ENCODE measurements around the gene FRYL. TPM values are rescaled to one million over a fixed set of nuclear protein-coding genes. Genes with fewer than 3 reads are reported as not detected.

Gene FRYL
- total RNA-seq, 4 donors from 2014 or later, result 46.0 to 66.5 (median 55.8) TPM

- DNase-seq (ENCODE audit: extremely low spot score), result no peak
- Histone ChIP-seq H3K4me3 (no peak overlapping the region), H3K9me3 (no peaks in the 10 kb centered on the region), H3K27me3 (no peaks in the 10 kb centered on the region), H3K36me3 (no peaks in the 10 kb centered on the region), H3K4me1 (peaks cover 0 to 1% (median under 1%) of the 10 kb centered on the region in 4 donors), H3K27ac (replicated peaks in 1 of 4) (no peak overlapping the region)
- WGBS, result 84% methylated on average over 2 of the region's 2 CpGs
- TF ChIP-seq POLR2A (IDR thresholded peaks at IDR 0.05; ENCODE audit: low read depth) (no peak), EP300 (IDR thresholded peaks at IDR 0.05) (no peak), CTCF (IDR thresholded peaks at IDR 0.05) (no peak), POLR2AphosphoS5 (IDR thresholded peaks at IDR 0.05) (no peak)
- intact Hi-C loops (cut with DNase I), result no loop called here
These were observed 6.5 kb upstream of the FRYL start for GRCh38 chr4:48786549-48786948.

- Histone ChIP-seq H3K27ac (replicated peaks in 1 of 4) (no peak overlapping the region), H3K4me3 (no peak overlapping the region), H3K9me3 (no peaks in the 10 kb centered on the region), H3K27me3 (no peaks in the 10 kb centered on the region), H3K4me1 (peaks cover 0 to 8% (median 6%) of the 10 kb centered on the region in 4 donors), H3K36me3 (no peaks in the 10 kb centered on the region)
- TF ChIP-seq POLR2A (IDR thresholded peaks at IDR 0.05; ENCODE audit: low read depth) (no peak), POLR2AphosphoS5 (IDR thresholded peaks at IDR 0.05) (no peak), EP300 (IDR thresholded peaks at IDR 0.05) (no peak), CTCF (IDR thresholded peaks at IDR 0.05) (no peak)
- no peak for DNase-seq (ENCODE audit: extremely low spot score)
- intact Hi-C loops (cut with DNase I), result no loop called here
These were observed 5.2 kb upstream of the FRYL start for GRCh38 chr4:48785302-48785701.

- no peak for DNase-seq (ENCODE audit: extremely low spot score)
- intact Hi-C loops (cut with DNase I), result loop anchor here (2.0 kb wide), 1 partner anchor 49 kb away; the partner anchor contains the start of gene OCIAD1
- peaks cover 6 to 25% (median 23%) of the 10 kb centered on the region in 4 donors for H3K4me1 ChIP-seq
- TF ChIP-seq POLR2AphosphoS5 (IDR thresholded peaks at IDR 0.05) (no peak), EP300 (IDR thresholded peaks at IDR 0.05) (no peak), CTCF (IDR thresholded peaks at IDR 0.05) (no peak), POLR2A (IDR thresholded peaks at IDR 0.05; ENCODE audit: low read depth) (no peak)
- H3K9me3 ChIP-seq, result no peaks in the 10 kb centered on the region
- H3K36me3 ChIP-seq, result no peaks in the 10 kb centered on the region
- no peaks in the 10 kb centered on the region for H3K27me3 ChIP-seq
- no peak overlapping the region for H3K27ac ChIP-seq (replicated peaks in 1 of 4)
- H3K4me3 ChIP-seq, result no peak overlapping the region
These were observed 1.9 kb upstream of the FRYL start for GRCh38 chr4:48781968-48782367.

- Histone ChIP-seq H3K27ac (replicated peaks in 1 of 4) (peak overlapping the region; percentile 84 to 98 (median 94)), H3K36me3 (no peaks in the 10 kb centered on the region), H3K4me1 (peaks cover 16 to 37% (median 35%) of the 10 kb centered on the region in 4 donors), H3K4me3 (peak overlapping the region; percentile 82 to 98 (median 93)), H3K9me3 (no peaks in the 10 kb centered on the region), H3K27me3 (no peaks in the 10 kb centered on the region)
- no peak for DNase-seq (ENCODE audit: extremely low spot score)
- TF ChIP-seq EP300 (IDR thresholded peaks at IDR 0.05) (no peak), CTCF (IDR thresholded peaks at IDR 0.05) (no peak), POLR2AphosphoS5 (IDR thresholded peaks at IDR 0.05) (no peak), POLR2A (IDR thresholded peaks at IDR 0.05; ENCODE audit: low read depth) (no peak)
- intact Hi-C loops (cut with DNase I), result loop anchor here (2.0 kb wide), 1 partner anchor 50 kb away; the partner anchor contains the start of gene OCIAD1
- WGBS, result under 1% methylated on average over 10 of the region's 10 CpGs
These were observed 761 bp upstream of the FRYL start for GRCh38 chr4:48780865-48781214.
